ENCODE data around the gene ZBTB16. TPM values are rescaled to one million over a fixed set of nuclear protein-coding genes. Genes with fewer than 3 reads are reported as not detected.
A peak's percentile ranks its signal among the peaks of the same experiment; 100 is the strongest.

ZBTB16 gene
- total and polyA plus RNA-seq, 4 donors = 8.9 to 140 (median 34.5) TPM

GRCh38 chr11:114075891-114076441 lies 16.5 kb downstream of the ZBTB16 start:
- Histone ChIP-seq H3K27me3 (ENCODE audit: control insufficient read depth in 4 of 4, insufficient read depth in 4 of 4, low read length in 3 of 4) (no peaks in the 10 kb centered on the region), H3K4me3 (ENCODE audit: low read depth in 1 of 3, low read length in 3 of 3) (no peak overlapping the region), H3K9me3 (ENCODE audit: control insufficient read depth in 4 of 4, low read length in 3 of 4) (no peaks in the 10 kb centered on the region), H3K36me3 (ENCODE audit: control insufficient read depth in 4 of 4, insufficient read depth in 3 of 4, low read depth in 1 of 4, low read length in 3 of 4) (peaks cover 0 to 16% (median 8%) of the 10 kb centered on the region in 4 donors), H3K27ac (ENCODE audit: low read depth in 1 of 2, low read length in 2 of 2) (no peak overlapping the region), H3K9ac (ENCODE audit: low read depth in 1 of 2, low read length in 2 of 2) (no peak overlapping the region), H3K4me1 (ENCODE audit: control insufficient read depth in 4 of 4, insufficient read depth in 4 of 4, low read length in 3 of 4) (peaks cover 22 to 84% (median 62%) of the 10 kb centered on the region in 4 donors)
- DNase-seq (ENCODE audit: low spot score) = no peak
- 72% methylated on average over 18 of the region's 18 CpGs for WGBS
- TF ChIP-seq RAD21 (IDR thresholded peaks at IDR 0.05) = peak; percentile 39 to 68
- TF ChIP-seq CTCF (IDR thresholded peaks at IDR 0.05; ENCODE audit: low read depth, low read length, missing input control) = peak; percentile 47
- no peak for TF ChIP-seq FOXA2 (IDR thresholded peaks at IDR 0.05)

- Histone ChIP-seq H3K9me3 (ENCODE audit: control insufficient read depth in 4 of 4, low read length in 3 of 4) (no peaks in the 10 kb centered on the region), H3K9ac (ENCODE audit: low read depth in 1 of 2, low read length in 2 of 2) (no peak overlapping the region), H3K27me3 (ENCODE audit: control insufficient read depth in 4 of 4, insufficient read depth in 4 of 4, low read length in 3 of 4) (no peaks in the 10 kb centered on the region), H3K36me3 (ENCODE audit: control insufficient read depth in 4 of 4, insufficient read depth in 3 of 4, low read depth in 1 of 4, low read length in 3 of 4) (peaks cover 0 to 16% (median 8%) of the 10 kb centered on the region in 4 donors), H3K4me1 (ENCODE audit: control insufficient read depth in 4 of 4, insufficient read depth in 4 of 4, low read length in 3 of 4) (peaks cover 24 to 84% (median 63%) of the 10 kb centered on the region in 4 donors), H3K4me3 (ENCODE audit: low read depth in 1 of 3, low read length in 3 of 3) (no peak overlapping the region), H3K27ac (ENCODE audit: low read depth in 1 of 2, low read length in 2 of 2) (no peak overlapping the region)
- WGBS = 67% methylated on average over 3 of the region's 3 CpGs
- TF ChIP-seq REST (IDR thresholded peaks at IDR 0.05) (no peak), FOXA1 (IDR thresholded peaks at IDR 0.05) (no peak), HNF4A (conservative IDR thresholded peaks at IDR 0.05) (no peak), SP1 (IDR thresholded peaks at IDR 0.05) (no peak), CTCF (IDR thresholded peaks at IDR 0.05; ENCODE audit: low read depth, low read length, missing input control) (no peak)
- DNase-seq (ENCODE audit: low spot score) = no peak
Observed at GRCh38 chr11:114076921-114077331, 17.4 kb downstream of the ZBTB16 start.

All from liver (tissue), 9 donors.